SH-SY5Y (cell line): Measurements from ENCODE around the gene ANKRD11.

Experiments
- GATA2 ChIP-seq: IDR thresholded peaks from 2 replicates; pipeline ENCODE4 v1.6.1; 2011; ENCODE audit warnings: mild to moderate bottlenecking, low read depth, low read length
- GATA3 ChIP-seq: IDR thresholded peaks from 2 replicates; pipeline ENCODE4 v1.6.1; 2011; ENCODE audit warnings: low read depth, mild to moderate bottlenecking, low read length, moderate library complexity

ANKRD11 gene

DNA sequence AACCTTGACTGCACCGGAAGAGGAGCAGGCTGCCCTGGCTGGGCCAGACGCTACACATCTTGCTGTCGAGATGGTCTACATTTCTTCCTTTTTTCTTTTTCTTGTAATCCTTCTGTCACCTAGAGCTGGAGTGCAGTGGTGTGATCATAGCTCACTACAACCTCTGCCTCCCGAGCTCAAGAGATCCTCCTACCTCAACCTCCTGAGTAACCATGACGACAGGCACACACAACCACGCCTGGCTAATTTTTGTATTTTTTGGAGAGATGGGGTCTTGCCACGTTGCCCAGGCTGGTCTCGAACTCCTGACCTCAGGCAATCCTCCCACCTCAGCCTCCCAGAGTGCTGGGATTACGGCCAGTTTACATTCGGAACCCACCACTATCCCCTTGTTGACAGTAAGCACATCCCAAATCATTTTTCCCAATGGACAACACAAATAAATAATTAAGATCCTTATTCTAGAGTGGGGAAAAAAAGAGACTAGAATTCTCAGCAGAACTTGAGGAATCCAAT is 79.0 kb downstream of the ANKRD11 start:
- TF ChIP-seq GATA3 (no peak), GATA2 (no peak)

DNA sequence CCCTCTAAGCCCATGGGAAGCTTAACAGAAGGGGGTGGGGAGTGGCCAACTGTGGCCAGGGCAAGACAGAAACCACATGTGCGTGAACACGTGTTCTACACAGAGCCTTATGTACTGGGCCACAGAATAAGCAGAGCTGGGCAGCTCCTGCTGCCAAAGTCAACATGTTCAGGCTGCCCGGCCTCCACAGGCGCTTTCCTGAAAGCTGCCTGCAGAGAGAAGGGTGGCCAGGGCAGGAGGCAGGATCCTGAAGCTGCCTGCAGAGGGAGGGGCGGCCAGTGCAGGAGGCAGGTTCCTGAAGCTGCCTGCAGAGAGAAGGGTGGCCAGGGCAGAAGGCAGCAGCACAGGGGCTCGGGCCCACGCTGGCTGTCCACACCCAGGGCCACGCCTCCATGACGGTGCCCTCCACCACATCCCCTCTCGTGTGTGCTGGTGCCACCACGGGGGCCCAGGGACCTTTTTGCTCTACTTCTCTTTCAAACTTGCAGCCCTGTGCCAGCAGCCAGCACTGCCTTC is 79.5 kb downstream of the ANKRD11 start:
- TF ChIP-seq GATA2 (no peak), GATA3 (no peak)

DNA sequence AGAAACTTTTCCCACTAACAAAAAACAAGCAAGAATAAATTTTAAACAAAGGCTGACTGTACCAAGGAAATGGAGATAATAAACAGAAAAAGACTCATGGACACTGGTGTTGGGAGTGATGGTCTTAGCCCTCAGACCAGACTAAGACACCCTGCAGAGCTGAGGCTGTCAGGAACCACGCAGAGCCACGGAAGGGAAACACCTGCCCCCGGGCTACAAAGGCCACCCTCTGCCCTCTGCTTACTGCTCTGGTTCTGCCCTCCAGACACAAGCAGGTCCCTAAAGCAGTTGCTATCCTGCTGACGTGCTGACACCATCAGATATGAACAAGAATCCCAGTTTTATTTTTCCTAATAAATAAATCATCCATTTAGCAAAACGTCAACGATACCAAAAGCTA is 80.0 kb downstream of the ANKRD11 start:
- TF ChIP-seq GATA2 (no peak), GATA3 (no peak)

DNA sequence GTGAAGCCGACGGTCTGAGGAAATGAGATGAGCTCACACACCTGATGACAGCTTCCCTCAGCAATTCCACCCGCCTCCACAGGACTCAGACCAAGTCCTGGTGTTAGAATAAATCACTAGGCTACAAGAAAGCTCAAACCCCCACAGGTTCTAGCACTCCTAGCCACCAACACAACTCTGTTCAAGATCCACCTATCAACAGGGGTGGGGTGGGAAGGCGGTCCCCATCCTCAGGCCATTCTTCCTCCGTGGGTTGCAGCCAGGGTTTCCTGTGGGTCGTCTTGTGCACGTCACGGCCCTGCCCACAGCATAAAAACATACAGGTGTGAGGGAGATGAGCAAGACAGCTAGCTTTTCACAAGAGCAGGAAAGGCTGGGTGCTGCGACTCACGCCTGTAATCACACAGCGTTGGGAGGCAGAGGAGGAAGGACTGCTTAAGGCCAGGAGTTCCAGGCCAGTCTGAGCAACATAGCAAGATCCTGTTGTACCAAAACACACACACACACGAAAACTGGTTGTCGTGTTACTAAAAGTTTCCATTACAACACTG is 81.1 kb downstream of the ANKRD11 start:
- TF ChIP-seq GATA2 (no peak), GATA3 (no peak)

DNA sequence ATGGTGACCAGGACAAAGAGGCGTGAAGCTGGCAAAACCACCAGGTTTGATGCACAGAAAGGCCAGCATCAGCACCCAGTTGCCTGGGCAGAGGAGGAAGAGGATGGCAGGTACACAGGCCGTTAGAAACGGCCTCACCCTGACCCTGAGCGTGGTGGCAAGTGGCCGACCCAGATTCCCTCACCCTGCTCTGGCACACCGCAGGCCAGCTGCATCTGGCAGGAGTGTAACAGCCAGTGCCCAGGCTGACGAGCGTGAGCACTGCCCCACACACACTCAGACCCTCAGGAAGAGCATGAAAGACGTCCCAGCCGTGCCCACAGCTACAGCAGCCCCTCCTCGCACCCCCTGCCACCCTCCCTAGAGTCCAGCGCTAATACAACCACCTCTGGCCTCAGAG is 82.0 kb downstream of the ANKRD11 start:
- TF ChIP-seq GATA2: no peak

DNA sequence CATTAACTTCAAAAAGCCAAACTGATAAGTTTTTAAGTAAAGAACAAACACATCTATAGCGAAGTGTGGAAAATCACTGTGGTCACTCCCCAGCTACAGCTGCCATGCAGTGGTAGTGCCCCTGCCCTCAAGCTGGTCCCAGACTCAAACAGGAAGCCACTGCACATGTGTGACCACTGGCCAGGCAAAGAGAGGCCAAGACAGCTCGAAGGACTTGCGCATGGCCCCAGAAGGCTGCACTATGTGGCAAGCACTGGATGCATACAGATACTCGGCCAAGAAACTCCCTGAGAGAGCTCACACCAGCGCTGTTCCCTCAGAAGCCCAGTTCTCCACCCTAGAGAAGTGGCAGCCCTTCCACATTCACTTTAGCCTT is 82.4 kb downstream of the ANKRD11 start:
- TF ChIP-seq GATA3 (no peak), GATA2 (no peak)

DNA sequence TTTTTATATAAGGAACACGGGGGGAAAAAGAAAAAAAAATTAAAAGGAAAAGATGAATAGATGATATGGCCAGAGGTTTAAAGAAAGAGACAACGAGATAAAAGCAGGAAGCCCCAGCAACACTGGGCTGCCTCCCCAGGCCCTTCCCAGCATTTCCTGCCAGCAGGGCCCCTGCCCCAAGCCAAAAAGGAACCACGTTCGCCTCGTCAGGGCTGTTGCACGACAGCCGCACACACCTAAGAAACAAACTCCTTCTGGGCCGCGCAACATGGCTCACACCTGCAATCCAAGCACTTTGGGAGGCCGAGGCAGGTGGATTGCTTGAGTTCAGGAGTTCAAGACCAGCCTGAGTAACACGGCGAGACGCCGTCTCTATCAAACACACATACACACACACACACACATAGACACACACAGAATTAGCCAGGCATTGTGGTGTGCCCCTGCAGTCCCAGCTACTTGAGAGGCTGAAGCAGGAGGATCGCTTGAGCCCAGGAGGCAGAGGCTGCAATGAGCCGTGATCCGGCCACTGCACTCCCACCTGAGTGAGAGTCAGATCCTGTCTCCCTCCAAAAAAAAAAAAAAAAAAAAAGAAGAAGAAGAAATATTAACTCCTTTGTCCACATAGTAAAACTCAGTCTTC is 83.0 kb downstream of the ANKRD11 start:
- TF ChIP-seq GATA2 (no peak), GATA3 (no peak)

DNA sequence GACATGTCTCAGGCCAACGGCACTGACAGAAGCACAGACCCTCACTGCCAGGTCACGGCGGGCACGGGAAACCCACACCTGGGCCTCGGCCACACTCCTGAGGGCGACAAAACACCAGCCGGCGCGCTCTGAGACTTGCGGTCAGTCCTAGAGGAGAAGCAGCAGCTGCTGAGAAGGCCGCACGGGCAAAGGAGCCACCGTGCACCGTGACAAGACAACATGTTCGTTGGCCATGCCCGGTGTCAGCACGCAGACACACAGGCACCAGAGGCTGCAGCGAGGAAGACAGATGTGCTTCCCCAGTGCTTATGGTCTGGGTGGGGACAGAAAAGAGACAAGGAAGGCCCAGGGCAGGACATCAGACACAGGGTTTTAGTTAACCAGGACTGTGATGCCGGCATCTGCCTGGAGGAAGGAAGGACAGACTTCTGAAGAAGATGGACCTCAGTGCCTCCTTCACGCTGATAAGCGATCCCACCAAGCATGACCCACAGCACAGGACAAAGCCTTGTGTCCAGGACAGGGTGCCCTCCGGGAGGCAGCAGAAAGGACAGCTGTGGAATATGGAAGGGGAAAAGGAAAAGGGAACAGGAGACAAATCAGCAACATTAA is 84.0 kb downstream of the ANKRD11 start:
- TF ChIP-seq GATA2 (no peak), GATA3 (no peak)

DNA sequence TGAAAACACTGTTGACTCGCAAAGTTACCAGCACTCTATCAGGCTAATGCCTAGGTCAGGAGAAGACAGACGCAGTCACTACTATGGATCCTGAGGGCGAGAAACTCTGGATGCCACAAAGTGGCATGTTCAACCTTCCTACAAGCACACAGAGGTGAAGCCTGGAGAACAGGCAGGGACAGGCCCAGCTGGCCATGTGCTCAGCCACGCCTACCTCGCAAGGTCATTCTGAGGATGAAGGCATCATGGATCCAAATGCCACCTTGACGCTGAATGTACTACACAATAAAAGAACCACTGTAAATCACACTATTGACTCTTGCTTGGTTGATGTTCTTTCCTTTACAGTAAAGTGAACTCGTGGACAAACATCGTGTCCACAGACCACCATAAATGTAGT is 85.8 kb downstream of the ANKRD11 start:
- no peak for TF ChIP-seq GATA2
- no peak for TF ChIP-seq GATA3

DNA sequence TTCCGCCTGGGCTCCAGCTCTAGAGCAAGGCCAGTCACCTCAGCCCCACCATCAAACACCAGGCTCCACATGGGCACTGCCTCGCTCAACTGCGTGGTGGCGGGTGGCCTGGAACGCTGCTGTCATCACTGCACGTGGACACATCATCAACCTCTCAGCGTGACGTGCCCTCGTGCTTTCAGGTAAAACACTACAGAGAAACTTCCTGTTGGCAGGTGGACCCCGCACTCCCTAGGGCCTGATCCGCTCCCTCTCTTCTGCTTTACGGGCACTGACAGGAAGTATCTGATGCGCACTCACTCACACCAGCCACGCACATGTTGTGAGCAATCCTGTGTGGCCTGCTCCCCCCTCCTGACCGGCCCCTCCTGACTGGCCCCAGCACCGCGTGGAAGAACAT is 87.4 kb downstream of the ANKRD11 start:
- TF ChIP-seq GATA3 (no peak), GATA2 (no peak)

DNA sequence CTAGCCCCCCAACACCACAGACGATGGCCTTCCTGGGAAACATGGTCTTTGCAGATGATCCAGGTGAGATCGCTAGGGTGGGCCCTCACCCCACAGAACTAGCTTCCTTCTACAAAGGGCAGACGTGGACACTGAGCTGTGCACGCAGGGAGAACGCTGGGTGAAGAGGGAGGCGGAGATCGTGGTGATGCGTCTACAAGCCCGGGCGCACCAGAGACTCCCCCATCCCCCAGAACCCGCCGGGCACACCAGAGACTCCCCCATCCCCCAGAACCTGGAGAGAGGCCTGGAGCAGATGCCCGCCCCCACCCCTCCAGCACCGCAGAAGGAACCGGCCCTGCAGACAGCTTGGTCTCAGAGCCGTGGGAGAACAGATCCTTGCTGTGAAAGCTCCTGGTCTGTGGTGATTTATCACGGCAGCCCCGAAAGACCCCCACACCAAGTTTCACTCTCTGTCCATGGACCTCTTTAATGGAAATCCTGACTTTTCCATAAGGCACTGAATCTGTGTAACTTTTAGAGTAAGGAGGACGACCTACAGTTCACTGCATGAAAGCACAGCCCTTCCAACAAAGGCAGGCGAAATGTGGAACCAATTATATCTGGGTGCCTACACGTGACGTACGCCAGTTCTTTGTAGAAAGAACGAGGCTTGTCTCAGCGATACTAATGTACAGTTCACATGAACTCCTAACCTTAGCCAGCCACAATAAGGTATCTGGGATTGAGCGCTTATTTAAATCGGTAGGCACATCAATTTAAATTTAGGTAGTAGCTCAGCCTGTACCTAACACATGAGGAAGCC is 88.5 kb downstream of the ANKRD11 start:
- TF ChIP-seq GATA2 (no peak), GATA3 (no peak)

DNA sequence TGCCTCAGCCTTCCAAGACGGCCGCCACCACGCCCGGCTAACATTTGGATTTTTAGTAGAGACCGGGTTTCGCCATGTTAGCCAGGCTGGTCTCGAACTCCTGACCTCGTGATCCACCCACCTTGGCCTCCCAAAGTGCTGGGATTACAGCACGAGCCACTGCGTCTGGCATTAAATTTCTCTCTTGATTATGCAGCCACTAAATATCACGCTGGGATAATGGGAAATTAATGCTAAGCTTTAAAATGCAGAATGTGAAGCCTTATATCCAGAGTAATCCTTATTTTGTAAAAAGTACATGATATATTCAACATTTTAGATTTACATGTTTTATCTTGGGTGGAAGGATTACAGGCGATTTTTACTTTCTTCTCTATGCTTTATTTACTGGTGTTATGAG is 89.2 kb downstream of the ANKRD11 start:
- TF ChIP-seq GATA2: no peak
- TF ChIP-seq GATA3: no peak

DNA sequence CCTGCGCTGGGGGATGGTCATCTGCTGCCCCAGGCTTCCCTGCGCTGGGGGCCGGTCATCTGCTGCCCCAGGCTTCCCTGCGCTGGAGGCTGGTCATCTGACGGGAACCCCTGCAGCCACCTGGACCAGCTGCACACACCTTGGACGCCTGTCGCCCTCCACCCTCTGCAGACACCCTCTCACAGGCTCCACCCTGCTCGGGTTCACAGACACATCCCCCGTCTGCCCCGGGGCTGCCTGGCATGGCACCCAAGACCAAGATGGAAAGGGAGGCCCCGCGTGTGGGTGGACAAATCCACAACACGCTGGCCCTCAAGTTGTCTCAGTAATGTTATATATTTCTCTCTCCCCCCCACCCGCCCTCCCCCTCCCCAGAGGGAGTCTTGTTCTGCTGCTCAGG is 89.6 kb downstream of the ANKRD11 start:
- TF ChIP-seq GATA2 (no peak), GATA3 (no peak)

DNA sequence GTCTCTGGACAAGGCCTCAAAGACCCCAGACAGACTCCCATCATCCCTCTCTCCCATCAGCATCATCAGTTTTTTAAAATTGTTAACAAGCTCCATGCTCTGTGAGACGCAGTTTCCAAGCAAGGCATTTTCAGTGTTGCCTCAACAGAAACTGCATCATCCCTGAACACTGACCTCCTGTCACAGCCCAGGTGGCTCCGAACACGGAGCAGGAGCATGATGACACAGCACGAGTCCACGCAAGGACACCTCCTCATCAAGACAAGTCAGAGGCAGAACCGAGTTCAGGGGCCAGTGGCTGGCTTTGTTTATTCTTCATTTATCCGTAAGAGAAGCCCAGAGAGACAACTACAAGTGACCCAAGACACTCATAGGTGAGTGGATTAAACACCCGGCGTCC is 91.4 kb downstream of the ANKRD11 start:
- TF ChIP-seq GATA3: no peak
